K562 (cell line): ENCODE measurements around the gene OR52B6. TPM values are rescaled to one million over a fixed set of nuclear protein-coding genes. Genes with fewer than 3 reads are reported as not detected.

Experiments
- ATF4 ChIP-seq: fragments of 450-650 bp; formaldehyde crosslinking; IDR thresholded peaks from 2 replicates; pipeline ENCODE4 v1.4.0; 2022; ENCODE audit warnings: mild to moderate bottlenecking, moderate library complexity
- DIDO1 ChIP-seq: fragments of 450-650 bp; IDR thresholded peaks from 2 replicates; pipeline ENCODE4 v1.6.1; 2016; ENCODE audit warnings: low read depth, missing biosample characterization, missing genetic modification characterization
- GMEB1 ChIP-seq: fragments of 250-450 bp; sonication (Bioruptor Pico); IDR thresholded peaks from 2 replicates; pipeline ENCODE4 v1.4.0; 2020; ENCODE audit warnings: mild to moderate bottlenecking
- NCOA6 ChIP-seq: fragments of 450-650 bp; IDR thresholded peaks from 2 replicates; pipeline ENCODE4 v1.6.1; 2017; ENCODE audit warnings: mild to moderate bottlenecking
- NR4A1 ChIP-seq, 2 experiments: fragments of 250-450 bp in 1 of 2; fragments of 450-650 bp in 1 of 2; sonication (Bioruptor Pico) in 1 of 2; IDR thresholded peaks; 2 replicates each; pipeline versions ENCODE4 v1.4.0 to v1.6.1; 2016 to 2020; ENCODE audit warnings: mild to moderate bottlenecking in 2 of 2, missing compliant biosample characterization in 1 of 2, missing genetic modification characterization in 1 of 2, moderate library complexity in 1 of 2
- PHB2 ChIP-seq: fragments of 450-650 bp; IDR thresholded peaks from 2 replicates; pipeline ENCODE4 v1.6.1; 2017; ENCODE audit warnings: low read depth
- REST ChIP-seq, 2 experiments: fragments of 450-650 bp; formaldehyde crosslinking in 1 of 2; IDR thresholded peaks; 2 replicates each; pipeline versions ENCODE4 v1.4.0 to v1.6.1; 2014 to 2020; ENCODE audit warnings: mild to moderate bottlenecking in 2 of 2, borderline replicate concordance in 1 of 2, low read depth in 1 of 2
- TCF15 ChIP-seq: fragments of 250-450 bp; sonication (Bioruptor Pico); IDR thresholded peaks from 2 replicates; pipeline ENCODE4 v1.8.0; 2022; ENCODE audit warnings: moderate library complexity, mild to moderate bottlenecking, inconsistent platforms
- TRIM24 ChIP-seq, 2 experiments: fragments of 450-650 bp; IDR thresholded peaks; 2 replicates each; pipeline ENCODE4 v1.6.1; 2016
- TRIM25 ChIP-seq: fragments of 450-650 bp; IDR thresholded peaks from 2 replicates; pipeline ENCODE4 v1.7.0; 2016; ENCODE audit warnings: borderline replicate concordance
- XRCC3 ChIP-seq: fragments of 450-650 bp; IDR thresholded peaks from 2 replicates; pipeline ENCODE4 v1.6.1; 2017; ENCODE audit warnings: mild to moderate bottlenecking, moderate library complexity
- ZNF655 ChIP-seq: fragments of 250-450 bp; sonication (Bioruptor Pico); IDR thresholded peaks from 2 replicates; pipeline ENCODE4 v1.5.0; 2021
- polyA plus RNA-seq, 8 experiments: library from polyadenylated mRNA; depleted of rRNA in 4 of 8; stranded (reverse) in 5 of 8; unstranded in 3 of 8; fragments of >200 nt; fragmentation: Nextera tagmentation in 2 of 8; fragmentation: Illumina TruSeq in 1 of 8; extraction: Ambion mirVana in 2 of 8; extraction: Trizol in 1 of 8; gene quantifications; 2 replicates each; pipeline versions ENCODE4 v1.2.1 to v1.2.3, GENCODE V29; 2011 to 2014; ENCODE audit warnings: inconsistent platforms in 1 of 8, missing spikeins in 1 of 8
- total RNA-seq, 7 experiments: library from RNA; depleted of rRNA in 6 of 7; stranded (reverse); fragments of >200 nt in 6 of 7; fragmentation: Illumina TruSeq in 2 of 7; extraction: Trizol in 2 of 7; gene quantifications; 2 replicates each; pipeline versions ENCODE4 v1.2.1 to v1.2.3, GENCODE V29; 2011 to 2021; ENCODE audit warnings: low replicate concordance in 1 of 7

The OR52B6 gene
- total and polyA plus RNA-seq, 9 of the 15 experiments (the other 6 are each of a cell fraction or from before 2014, with no cell fraction given): not detected

GRCh38 chr11:5591613-5592012 is 10.9 kb downstream of the OR52B6 start (continued):
- no peak for TF ChIP-seq GMEB1 (CRISPR knock-in tag)
- no peak for TF ChIP-seq XRCC3
- no peak for TF ChIP-seq ATF4 (CRISPR knock-in tag)
- TF ChIP-seq TRIM24 (IDR thresholded peaks at IDR 0.05): peak; percentile 79 to 80
- TF ChIP-seq ZNF655 (CRISPR knock-in tag): no peak
- TF ChIP-seq NCOA6: no peak
- TF ChIP-seq TCF15 (CRISPR knock-in tag): no peak
- no peak for TF ChIP-seq TRIM25
- TF ChIP-seq DIDO1 (tag): no peak
- TF ChIP-seq NR4A1 (CRISPR knock-in tag; IDR thresholded peaks at IDR 0.05): no peak
- no peak for TF ChIP-seq NR4A1 (tag; IDR thresholded peaks at IDR 0.05)
- TF ChIP-seq REST (IDR thresholded peaks at IDR 0.05; ENCODE audit: borderline replicate concordance): no peak
- TF ChIP-seq REST (CRISPR knock-in tag; IDR thresholded peaks at IDR 0.05; ENCODE audit: low read depth): no peak
- TF ChIP-seq PHB2: no peak
